HepG2 (cell line): ENCODE results near the gene EGFL8. TPM values are rescaled to one million over a fixed set of nuclear protein-coding genes. Genes with fewer than 3 reads are reported as not detected.

ENCODE experiments used
- AHR ChIP-seq: IDR thresholded peaks from 2 replicates; pipeline ENCODE4 v1.6.1; 2018; ENCODE audit warnings: missing genetic modification reagents, missing compliant biosample characterization
- CEBPZ ChIP-seq: IDR thresholded peaks from 2 replicates; pipeline ENCODE4 v1.6.1; 2012; ENCODE audit warnings: low read length, improper control_type of control experiment
- DRAP1 ChIP-seq: IDR thresholded peaks from 2 replicates; pipeline ENCODE4 v1.6.1; 2016; ENCODE audit warnings: missing genetic modification reagents, missing compliant biosample characterization
- EED ChIP-seq: sonication (generic); formaldehyde crosslinking; IDR thresholded peaks from 2 replicates; pipeline ENCODE4 v1.5.0; 2020; ENCODE audit warnings: mild to moderate bottlenecking, missing genetic modification reagents
- GMEB1 ChIP-seq: sonication (generic); formaldehyde crosslinking; IDR thresholded peaks from 2 replicates; pipeline ENCODE4 v1.5.1; 2020; ENCODE audit warnings: missing genetic modification reagents, mild to moderate bottlenecking, borderline replicate concordance
- HDAC6 ChIP-seq: fragments of 200-600 bp; sonication (generic); IDR thresholded peaks from 2 replicates; pipeline ENCODE4 v1.7.0; 2017; ENCODE audit warnings: mild to moderate bottlenecking, antibody characterized with exemption, low read length, low read depth
- MTF2 ChIP-seq: sonication (generic); formaldehyde crosslinking; IDR thresholded peaks from 2 replicates; pipeline ENCODE4 v1.5.0; 2020; ENCODE audit warnings: missing genetic modification reagents, borderline replicate concordance
- NFRKB ChIP-seq: fragments of 450-650 bp; IDR thresholded peaks from 2 replicates; pipeline ENCODE4 v1.6.1; 2017
- PAF1 ChIP-seq: IDR thresholded peaks from 2 replicates; pipeline ENCODE4 v1.6.1; 2016; ENCODE audit warnings: missing genetic modification reagents, missing compliant biosample characterization
- POLR2AphosphoS5 ChIP-seq: IDR thresholded peaks from 2 replicates; pipeline ENCODE4 v1.6.1; 2012; ENCODE audit warnings: low read depth, low read length
- SALL1 ChIP-seq: sonication (generic); formaldehyde crosslinking; IDR thresholded peaks from 2 replicates; pipeline ENCODE4 v1.8.0; 2022; ENCODE audit warnings: mild to moderate bottlenecking, missing genetic modification reagents
- ZFP91 ChIP-seq: sonication (generic); formaldehyde crosslinking; IDR thresholded peaks from 2 replicates; pipeline ENCODE4 v1.9.0; 2022; ENCODE audit warnings: missing genetic modification reagents, mild to moderate bottlenecking, borderline replicate concordance
- ZNF20 ChIP-seq: sonication (generic); formaldehyde crosslinking; IDR thresholded peaks from 2 replicates; pipeline ENCODE4 v1.4.0; 2020; ENCODE audit warnings: mild to moderate bottlenecking, moderate library complexity, missing genetic modification reagents
- ZNF329 ChIP-seq: sonication (generic); formaldehyde crosslinking; IDR thresholded peaks from 2 replicates; pipeline ENCODE4 v1.9.0; 2021; ENCODE audit warnings: low read depth, mild to moderate bottlenecking, missing genetic modification reagents
- ZNF549 ChIP-seq: sonication (generic); formaldehyde crosslinking; IDR thresholded peaks from 2 replicates; pipeline ENCODE4 v1.5.0; 2020; ENCODE audit warnings: missing genetic modification reagents
- ZNF709 ChIP-seq: sonication (generic); formaldehyde crosslinking; IDR thresholded peaks from 2 replicates; pipeline ENCODE4 v1.5.0; 2020; ENCODE audit warnings: mild to moderate bottlenecking, missing genetic modification reagents
- ZNF768 ChIP-seq: sonication (generic); formaldehyde crosslinking; IDR thresholded peaks from 2 replicates; pipeline ENCODE4 v1.4.0; 2020; ENCODE audit warnings: missing genetic modification reagents
- ZNF773 ChIP-seq: sonication (generic); formaldehyde crosslinking; IDR thresholded peaks from 2 replicates; pipeline ENCODE4 v1.4.0; 2020; ENCODE audit warnings: missing genetic modification reagents, borderline replicate concordance
- ZNF816 ChIP-seq: sonication (generic); formaldehyde crosslinking; IDR thresholded peaks from 2 replicates; pipeline ENCODE4 v1.8.0; 2022; ENCODE audit warnings: missing genetic modification reagents, mild to moderate bottlenecking, borderline replicate concordance
- ZSCAN25 ChIP-seq: sonication (generic); formaldehyde crosslinking; IDR thresholded peaks from 2 replicates; pipeline ENCODE4 v1.8.0; 2022; ENCODE audit warnings: mild to moderate bottlenecking, missing genetic modification reagents
- ZSCAN5A ChIP-seq: sonication (generic); formaldehyde crosslinking; IDR thresholded peaks from 2 replicates; pipeline ENCODE4 v1.8.0; 2022; ENCODE audit warnings: mild to moderate bottlenecking, missing genetic modification reagents, borderline replicate concordance
- polyA plus RNA-seq, 8 experiments: library from polyadenylated mRNA; depleted of rRNA in 3 of 8; stranded (reverse) in 7 of 8; unstranded in 1 of 8; fragments of >200 nt; fragmentation: Illumina TruSeq in 4 of 8; extraction: Trizol in 4 of 8; gene quantifications; 2 replicates each; pipeline versions ENCODE4 v1.2.1 to v1.2.3, GENCODE V29; 2011 to 2016; ENCODE audit warnings: low read depth in 4 of 8, missing spikeins in 1 of 8, mixed read lengths in 1 of 8; ENCODE audit not compliant: insufficient read depth in 1 of 8
- total RNA-seq, 5 experiments: library from RNA; depleted of rRNA; stranded (reverse); fragments of >200 nt; fragmentation: Illumina TruSeq; extraction: Trizol; gene quantifications; 2 replicates each; pipeline ENCODE4 v1.2.3, GENCODE V29; 2016; ENCODE audit warnings: low read depth in 1 of 5

EGFL8 gene
- total and polyA plus RNA-seq, 2 of the 13 experiments (the other 11 are each of a cell fraction or from before 2014, with no cell fraction given): 10.0 to 11.5 TPM

- no peak for TF ChIP-seq GMEB1 (CRISPR knock-in tag)
- no peak for TF ChIP-seq AHR (CRISPR knock-in tag)
- TF ChIP-seq MTF2 (CRISPR knock-in tag): no peak
- peak; percentile 39; the same call in 1 of the 2 replicates for TF ChIP-seq ZFP91 (CRISPR knock-in tag)
- TF ChIP-seq ZSCAN5A (CRISPR knock-in tag): 0 out of 2 replicates have a peak, but pooled peaks have one; percentile 47
- peak; percentile 45; the same call in 1 of the 2 replicates for TF ChIP-seq CEBPZ
- TF ChIP-seq ZNF768 (CRISPR knock-in tag): no peak
- no peak for TF ChIP-seq PAF1 (CRISPR knock-in tag)
- TF ChIP-seq HDAC6: no peak
- TF ChIP-seq SALL1 (CRISPR knock-in tag): peak; percentile 59; the same call in 1 of the 2 replicates
- no peak for TF ChIP-seq ZNF329
- TF ChIP-seq ZNF549: no peak
- no peak for TF ChIP-seq ZNF20
- 0 out of 2 replicates have a peak, but pooled peaks have one; percentile 57 for TF ChIP-seq ZNF709 (CRISPR knock-in tag)
- peak; percentile 90; the same call in 1 of the 2 replicates for TF ChIP-seq EED (CRISPR knock-in tag)
- TF ChIP-seq DRAP1: no peak; the same call in 1 of the 2 replicates
- no peak for TF ChIP-seq ZSCAN25 (CRISPR knock-in tag)
- peak; percentile 33; the same call in 1 of the 2 replicates for TF ChIP-seq NFRKB
- TF ChIP-seq ZNF816 (CRISPR knock-in tag): no peak
- TF ChIP-seq ZNF773 (CRISPR knock-in tag): no peak
- TF ChIP-seq POLR2AphosphoS5: peak; percentile 70
These were observed 36.4 kb upstream of the EGFL8 start, which contains the start of gene ATF6B (continued) for GRCh38 chr6:32127717-32128592.
